Naive B cell (primary cell): ENCODE measurements around the gene BICC1. TPM values are rescaled to one million over a fixed set of nuclear protein-coding genes. Genes with fewer than 3 reads are reported as not detected.
A peak's percentile ranks its signal among the peaks of the same experiment; 100 is the strongest.

ENCODE experiments used
- ATAC-seq, 2 donors: fragments of 150-1000 bp; cut with Tn5 transposase; 2 replicates each; pipeline ENCODE4 v1.10.0; 2021; ENCODE audit warnings: low read depth in 2 of 2, mild to moderate bottlenecking in 2 of 2, moderate library complexity in 2 of 2
- DNase-seq: peaks from one replicate; pipeline ENCODE4 v3.0.0; 2022
- H3K27ac Mint-ChIP-seq, 6 donors: one replicate each; pipeline ENCODE4 v1.8.0; 2020 to 2022; ENCODE audit warnings: mild to moderate bottlenecking in 6 of 6, mixed read lengths in 6 of 6, moderate library complexity in 5 of 6, inconsistent platforms in 2 of 6
- H3K27me3 Mint-ChIP-seq, 3 donors: one replicate each; pipeline ENCODE4 v1.8.0; 2021 to 2022; ENCODE audit warnings: mixed read lengths in 3 of 3, mild to moderate bottlenecking in 1 of 3
- H3K36me3 Mint-ChIP-seq, 2 donors: one replicate each; pipeline ENCODE4 v1.8.0; 2020 to 2022; ENCODE audit warnings: mixed read lengths in 2 of 2, inconsistent platforms in 1 of 2, mild to moderate bottlenecking in 1 of 2
- H3K4me1 Mint-ChIP-seq, 3 donors: one replicate each; pipeline ENCODE4 v1.8.0; 2020 to 2022; ENCODE audit warnings: mixed read lengths in 3 of 3, inconsistent platforms in 1 of 3, mild to moderate bottlenecking in 1 of 3, moderate library complexity in 1 of 3
- H3K4me3 Mint-ChIP-seq, 8 donors: one replicate each; pipeline ENCODE4 v1.8.0; 2020 to 2022; ENCODE audit warnings: mild to moderate bottlenecking in 8 of 8, mixed read lengths in 8 of 8, moderate library complexity in 8 of 8, inconsistent platforms in 2 of 8
- H3K9me3 Mint-ChIP-seq, 7 donors: one replicate each; pipeline ENCODE4 v1.8.0; 2020 to 2022; ENCODE audit warnings: mixed read lengths in 7 of 7, mild to moderate bottlenecking in 5 of 7, inconsistent platforms in 2 of 7, moderate library complexity in 1 of 7
- polyA plus RNA-seq, 6 donors: library from polyadenylated mRNA; unstranded; fragments of 300-500 nt; fragmentation: Illumina TruSeq; gene quantifications; one replicate each; pipeline ENCODE4 v1.2.3, GENCODE V29; 2021; ENCODE audit warnings: low read depth in 6 of 6

The BICC1 gene
- polyA plus RNA-seq, result not detected

- H3K36me3 Mint-ChIP-seq, result peaks cover 0 to 8% of the 10 kb centered on the region in 2 donors
- peak within 1 kb of the TSS in 2 of 6 donors; percentile 23 to 66 for H3K27ac Mint-ChIP-seq
- peak within 1 kb of the TSS; percentile 69 to 87 (median 75) for H3K4me3 Mint-ChIP-seq
- peaks cover 10 to 12% (median 11%) of the 10 kb centered on the region in 3 donors for H3K4me1 Mint-ChIP-seq
- ATAC-seq (peak; percentile 30 to 49), DNase-seq (no peak)
- no peaks in the 10 kb centered on the region for H3K9me3 Mint-ChIP-seq
- peaks cover 24 to 31% (median 25%) of the 10 kb centered on the region in 3 donors for H3K27me3 Mint-ChIP-seq
Observed at GRCh38 chr10:58512491-58513187, at the start of gene BICC1. TSS of gene BICC1 (plus strand) at chr10:58512872. CDS start at chr10:58513144, 272 bp downstream.

DNA sequence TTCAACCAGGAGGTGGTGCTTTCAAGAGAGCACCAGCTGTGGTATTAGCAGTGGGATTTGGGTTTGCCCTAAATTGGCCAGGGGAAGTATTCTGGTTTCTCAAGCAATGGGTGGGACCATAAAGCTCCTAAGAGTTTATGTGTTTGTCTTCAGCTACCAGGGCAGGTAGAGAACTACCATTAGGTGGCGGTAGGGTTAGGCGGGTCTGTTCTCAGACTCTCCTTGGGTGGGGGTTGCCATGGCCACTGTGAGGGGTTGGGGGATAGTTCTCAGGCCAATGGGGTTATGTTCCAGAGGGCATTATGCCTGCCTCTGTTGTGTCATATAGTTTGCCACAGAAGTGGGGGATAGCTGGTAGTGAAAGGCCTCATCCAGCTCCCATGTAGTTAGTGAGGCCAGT is 47.7 kb upstream of the BICC1 start:
- Mint-ChIP-seq H3K9me3 (peaks cover 6 to 26% (median 8%) of the 10 kb centered on the region in 7 donors), H3K4me1 (no peaks in the 10 kb centered on the region), H3K27me3 (peaks cover 7 to 18% (median 17%) of the 10 kb centered on the region in 3 donors), H3K36me3 (no peaks in the 10 kb centered on the region), H3K27ac (peak overlapping the region in 1 of 6 donors; percentile 9), H3K4me3 (no peak overlapping the region)
- DNase-seq (no peak), ATAC-seq (no peak)

DNA sequence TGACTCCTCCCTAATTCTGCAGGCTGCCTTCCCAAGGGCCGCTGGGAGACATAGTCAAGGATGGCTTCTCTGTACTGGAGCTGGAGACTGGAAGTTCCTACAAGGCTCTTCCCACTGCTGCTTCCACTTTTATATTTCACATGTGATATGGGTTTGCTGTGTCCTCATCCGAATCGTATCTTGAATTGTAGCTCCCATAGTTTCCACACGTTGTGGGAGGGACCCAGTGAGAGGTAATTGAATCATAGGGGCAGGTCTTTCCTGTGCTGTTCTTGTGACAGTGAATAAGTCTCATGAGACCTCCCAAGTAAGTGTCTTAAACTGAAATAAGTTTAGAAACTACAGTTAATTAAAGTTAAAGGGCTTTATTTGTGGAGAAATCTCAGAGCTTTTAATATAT is 47.0 kb upstream of the BICC1 start:
- Mint-ChIP-seq H3K36me3 (no peaks in the 10 kb centered on the region), H3K4me3 (no peak overlapping the region), H3K4me1 (no peaks in the 10 kb centered on the region), H3K27me3 (peaks cover 7 to 18% (median 17%) of the 10 kb centered on the region in 3 donors), H3K27ac (no peak overlapping the region), H3K9me3 (peaks cover 6 to 23% (median 8%) of the 10 kb centered on the region in 7 donors)
- DNase-seq (no peak), ATAC-seq (no peak)

GRCh38 chr10:58467931-58468635 is 44.6 kb upstream of the BICC1 start:
- peaks cover under 1 to 5% (median 4%) of the 10 kb centered on the region in 7 donors for H3K9me3 Mint-ChIP-seq
- no peaks in the 10 kb centered on the region for H3K36me3 Mint-ChIP-seq
- no peak overlapping the region for H3K4me3 Mint-ChIP-seq
- ATAC-seq, result no peak
- peaks cover 7 to 27% (median 25%) of the 10 kb centered on the region in 3 donors for H3K27me3 Mint-ChIP-seq
- H3K4me1 Mint-ChIP-seq, result no peaks in the 10 kb centered on the region
- no peak for DNase-seq
- peak overlapping the region in 1 of 6 donors; percentile 1 for H3K27ac Mint-ChIP-seq

DNA sequence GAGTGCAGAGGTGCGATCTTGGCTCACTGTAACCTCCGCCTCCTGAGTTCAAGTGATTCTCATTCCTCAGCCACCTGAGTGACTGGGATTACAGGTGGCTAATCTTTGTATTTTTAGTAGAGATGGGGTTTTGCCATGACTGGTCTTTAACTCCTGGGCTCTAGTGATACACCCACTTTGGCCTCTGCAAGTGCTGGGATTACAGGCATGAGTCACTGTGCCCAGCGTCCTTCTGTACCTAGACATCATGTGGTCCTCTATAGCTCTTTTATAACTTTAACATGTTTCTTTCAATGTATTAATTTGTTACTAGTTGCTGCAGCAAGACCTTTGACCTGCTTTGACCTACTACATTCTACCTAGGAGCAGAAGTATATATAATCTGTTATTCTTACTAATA is 38.7 kb upstream of the BICC1 start:
- Mint-ChIP-seq H3K9me3 (peaks cover 0 to 1% (median 0%) of the 10 kb centered on the region in 7 donors), H3K27me3 (peaks cover 8 to 23% (median 14%) of the 10 kb centered on the region in 3 donors), H3K27ac (no peak overlapping the region), H3K4me3 (no peak overlapping the region), H3K36me3 (no peaks in the 10 kb centered on the region), H3K4me1 (no peaks in the 10 kb centered on the region)
- ATAC-seq (no peak), DNase-seq (no peak)

DNA sequence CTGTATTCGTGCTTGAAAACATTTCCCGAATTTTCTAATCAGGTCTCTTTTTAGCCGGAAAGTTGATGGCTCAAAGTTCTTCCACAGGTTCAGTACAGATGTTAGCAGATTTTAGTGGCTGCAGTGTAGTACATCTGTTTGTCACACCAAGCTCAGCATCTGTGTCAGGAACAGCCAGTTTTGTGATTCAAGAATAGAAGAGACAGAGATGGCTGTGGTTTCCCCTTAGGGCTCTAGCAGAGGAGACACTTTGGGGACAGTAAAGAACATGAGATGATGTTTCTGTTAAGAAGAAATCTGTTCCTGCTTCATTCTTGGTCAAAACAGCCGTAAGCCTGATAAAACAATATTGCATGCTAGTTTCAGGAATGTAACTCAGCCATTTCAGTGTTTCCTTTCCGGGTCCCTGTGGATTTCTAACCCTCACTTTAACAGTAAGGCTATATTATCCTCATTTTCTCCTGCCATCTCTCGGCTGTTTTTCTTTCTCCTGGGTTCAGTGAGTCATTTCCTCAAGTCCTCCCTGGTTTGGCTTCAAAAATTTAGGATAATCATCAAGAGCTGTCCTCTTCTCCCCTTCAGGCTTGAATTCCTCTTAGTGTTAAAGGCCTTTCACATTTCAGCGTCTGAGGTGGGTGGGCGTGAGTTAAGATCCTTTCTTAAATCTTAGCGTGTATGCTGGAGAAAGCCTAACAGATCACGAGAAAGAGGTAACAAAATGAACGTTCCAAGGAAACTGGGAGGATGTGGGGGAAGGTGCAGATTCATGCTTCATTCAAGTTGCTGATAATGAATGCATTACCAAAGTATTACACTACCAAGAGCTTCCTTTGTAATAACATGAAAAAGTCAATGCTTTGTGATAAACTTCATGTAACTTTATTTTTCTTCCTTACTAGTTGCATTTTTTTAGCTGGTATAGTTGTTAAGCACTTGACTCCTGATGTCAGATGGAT is 37.1 kb upstream of the BICC1 start:
- Mint-ChIP-seq H3K27me3 (peaks cover 12 to 37% (median 21%) of the 10 kb centered on the region in 3 donors), H3K27ac (no peak overlapping the region), H3K4me3 (no peak overlapping the region), H3K9me3 (peaks cover 0 to 1% (median 0%) of the 10 kb centered on the region in 7 donors), H3K36me3 (no peaks in the 10 kb centered on the region), H3K4me1 (no peaks in the 10 kb centered on the region)
- ATAC-seq (no peak), DNase-seq (no peak)

DNA sequence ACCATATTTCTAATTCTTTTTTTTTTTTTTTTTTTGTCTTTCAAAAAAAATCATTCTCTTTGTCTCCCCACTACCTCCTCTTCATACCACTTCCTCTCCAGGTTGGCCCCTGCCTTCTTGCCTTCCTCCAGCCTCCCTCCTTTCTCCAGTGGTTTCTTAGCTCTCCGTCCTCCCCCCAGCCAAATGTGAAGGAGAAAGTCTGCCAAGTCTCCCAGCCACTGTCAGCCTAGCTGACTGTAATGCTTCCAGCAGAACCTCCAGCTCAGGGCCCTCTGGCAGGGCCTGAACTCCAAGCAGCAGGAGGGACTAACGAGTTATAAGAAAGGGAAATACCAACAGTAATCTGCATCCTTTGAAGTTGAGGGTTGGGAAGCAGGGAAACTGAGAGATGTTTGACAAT is 35.5 kb upstream of the BICC1 start:
- peaks cover 3 to 35% (median 23%) of the 10 kb centered on the region in 3 donors for H3K27me3 Mint-ChIP-seq

DNA sequence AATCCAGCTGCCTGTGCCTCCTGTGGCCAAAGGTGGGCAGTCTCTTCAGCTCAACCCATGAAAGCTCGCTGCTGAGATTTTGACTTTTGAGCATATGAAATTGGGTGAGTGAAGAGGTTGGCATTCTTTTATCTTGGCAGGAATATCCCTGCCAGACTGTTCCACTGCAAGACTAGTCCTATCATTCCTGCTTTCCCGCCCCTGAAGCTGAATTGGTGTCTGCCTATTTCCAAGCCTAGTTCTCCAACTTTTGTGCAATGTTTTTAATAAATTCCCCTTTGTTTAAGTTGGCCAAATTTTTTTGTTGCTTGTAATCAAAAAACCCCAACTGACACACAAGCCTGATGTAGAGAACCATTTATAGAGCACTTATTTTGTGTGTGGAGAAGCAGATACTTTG is 34.8 kb upstream of the BICC1 start:
- Mint-ChIP-seq H3K27me3 (peaks cover 3 to 43% (median 23%) of the 10 kb centered on the region in 3 donors), H3K27ac (no peak overlapping the region), H3K4me1 (no peaks in the 10 kb centered on the region), H3K4me3 (no peak overlapping the region), H3K36me3 (no peaks in the 10 kb centered on the region), H3K9me3 (no peaks in the 10 kb centered on the region)
- ATAC-seq, result no peak
- DNase-seq, result no peak

More for the DNA sequence above, 35.5 kb upstream of the BICC1 start:
- DNase-seq (no peak), ATAC-seq (no peak)
- no peak overlapping the region for H3K27ac Mint-ChIP-seq
- H3K4me1 Mint-ChIP-seq, result no peaks in the 10 kb centered on the region
- H3K4me3 Mint-ChIP-seq, result no peak overlapping the region
- no peaks in the 10 kb centered on the region for H3K9me3 Mint-ChIP-seq
- H3K36me3 Mint-ChIP-seq, result no peaks in the 10 kb centered on the region

DNA sequence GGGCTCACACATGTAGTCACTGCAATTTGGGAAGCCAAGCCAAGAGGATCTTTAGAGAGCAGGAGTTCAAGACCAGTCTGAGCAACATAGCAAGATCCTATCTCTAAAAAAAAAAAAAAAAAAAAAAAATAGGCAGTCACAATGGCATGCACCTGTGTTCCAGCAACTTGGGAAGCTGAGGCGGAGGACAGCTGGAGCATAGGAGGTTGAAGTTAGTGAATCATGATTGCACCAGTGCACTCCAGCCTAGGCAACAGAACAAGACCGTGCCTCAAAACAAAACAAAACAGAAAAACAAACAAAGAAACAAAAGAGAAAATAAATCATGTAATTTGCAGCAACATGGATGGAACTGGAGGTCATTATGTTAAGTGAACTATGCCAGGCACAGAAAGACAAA is 33.6 kb upstream of the BICC1 start:
- H3K4me1 Mint-ChIP-seq, result no peaks in the 10 kb centered on the region
- no peak overlapping the region for H3K27ac Mint-ChIP-seq
- H3K9me3 Mint-ChIP-seq, result no peaks in the 10 kb centered on the region
- ATAC-seq (no peak), DNase-seq (no peak)
- H3K4me3 Mint-ChIP-seq, result no peak overlapping the region
- H3K36me3 Mint-ChIP-seq, result no peaks in the 10 kb centered on the region
- peaks cover 7 to 51% (median 23%) of the 10 kb centered on the region in 3 donors for H3K27me3 Mint-ChIP-seq

- no peak overlapping the region for H3K27ac Mint-ChIP-seq
- H3K36me3 Mint-ChIP-seq, result no peaks in the 10 kb centered on the region
- no peak overlapping the region for H3K4me3 Mint-ChIP-seq
- ATAC-seq, result no peak
- no peak for DNase-seq
- H3K27me3 Mint-ChIP-seq, result peaks cover 7 to 51% (median 23%) of the 10 kb centered on the region in 3 donors
- no peaks in the 10 kb centered on the region for H3K4me1 Mint-ChIP-seq
- H3K9me3 Mint-ChIP-seq, result no peaks in the 10 kb centered on the region
Observed at GRCh38 chr10:58480321-58480720, 32.4 kb upstream of the BICC1 start.

DNA sequence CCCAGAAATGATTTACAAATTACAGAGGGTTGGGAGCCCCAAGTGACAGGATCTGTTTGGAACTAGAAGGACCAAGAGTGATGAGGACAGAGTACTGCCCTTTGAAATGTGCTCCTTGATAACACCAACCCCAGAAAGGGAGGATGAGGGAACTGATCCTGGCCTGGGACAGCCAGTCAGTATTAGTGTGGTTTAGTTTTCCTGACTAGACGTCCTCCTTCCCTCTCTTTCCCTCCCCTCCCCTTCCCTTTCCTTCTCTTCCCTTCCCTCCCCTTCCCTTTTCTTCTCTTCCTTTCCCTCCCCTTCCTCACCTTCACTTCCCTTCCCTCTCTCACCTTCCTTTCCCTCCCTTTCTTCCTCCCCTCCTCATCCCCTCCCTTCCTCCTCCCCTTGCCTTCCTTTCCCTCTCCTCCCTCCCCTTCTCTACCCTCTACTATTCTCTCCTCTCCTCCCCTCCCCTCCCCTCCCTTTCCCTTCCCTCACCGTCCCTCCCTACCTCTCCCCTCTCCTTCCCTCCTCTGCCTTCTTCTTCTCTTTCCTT is 31.0 kb upstream of the BICC1 start:
- no peak for DNase-seq
- H3K27ac Mint-ChIP-seq, result peak overlapping the region in 1 of 6 donors; percentile 69
- no peaks in the 10 kb centered on the region for H3K36me3 Mint-ChIP-seq
- no peaks in the 10 kb centered on the region for H3K9me3 Mint-ChIP-seq
- H3K27me3 Mint-ChIP-seq, result peaks cover 7 to 51% (median 23%) of the 10 kb centered on the region in 3 donors
- no peak for ATAC-seq
- no peaks in the 10 kb centered on the region for H3K4me1 Mint-ChIP-seq
- H3K4me3 Mint-ChIP-seq, result no peak overlapping the region

DNA sequence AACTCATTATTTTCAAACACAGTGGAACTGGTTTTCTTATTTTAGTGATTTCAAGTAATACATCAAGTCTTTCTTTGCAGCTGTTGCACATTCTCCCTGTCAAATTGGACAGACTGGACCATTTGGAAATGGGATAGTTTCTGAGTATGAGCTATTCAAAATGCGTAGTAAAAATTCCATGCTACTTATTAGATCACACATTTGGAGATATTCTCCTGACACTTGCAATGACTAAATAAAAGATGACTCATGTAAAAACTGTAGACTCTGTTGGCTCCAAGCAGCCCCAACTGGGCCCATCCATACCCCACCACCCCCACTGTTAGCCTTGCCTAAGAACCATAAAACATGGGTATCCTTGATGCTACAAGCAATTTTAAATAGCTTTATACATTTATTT is 25.9 kb upstream of the BICC1 start:
- no peaks in the 10 kb centered on the region for H3K36me3 Mint-ChIP-seq
- peaks cover 0 to 2% (median 0%) of the 10 kb centered on the region in 7 donors for H3K9me3 Mint-ChIP-seq
- no peak for DNase-seq
- ATAC-seq, result no peak
- peaks cover 0 to 25% (median 11%) of the 10 kb centered on the region in 3 donors for H3K27me3 Mint-ChIP-seq
- H3K27ac Mint-ChIP-seq, result no peak overlapping the region
- no peaks in the 10 kb centered on the region for H3K4me1 Mint-ChIP-seq
- H3K4me3 Mint-ChIP-seq, result no peak overlapping the region

DNA sequence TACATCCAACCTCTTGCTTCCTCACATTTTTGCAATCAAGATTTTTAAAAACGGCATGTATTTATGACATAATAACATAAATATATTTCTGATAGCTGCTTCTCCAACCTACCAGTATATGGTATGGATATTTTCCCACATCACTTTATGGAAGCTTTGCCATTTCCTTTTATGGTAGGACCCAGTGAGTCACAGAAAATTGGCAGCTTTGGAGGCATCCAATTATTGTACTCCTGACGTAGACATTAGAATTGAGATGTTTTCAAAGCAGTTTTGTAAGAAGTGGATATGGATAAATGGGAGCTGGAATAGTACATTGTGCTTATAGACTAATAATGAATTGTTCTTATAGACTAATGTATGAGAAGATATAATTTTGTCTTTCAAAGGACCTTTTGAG is 23.8 kb upstream of the BICC1 start:
- Mint-ChIP-seq H3K36me3 (no peaks in the 10 kb centered on the region), H3K4me3 (no peak overlapping the region), H3K27ac (no peak overlapping the region), H3K4me1 (no peaks in the 10 kb centered on the region), H3K27me3 (peaks cover 0 to 7% (median 6%) of the 10 kb centered on the region in 3 donors), H3K9me3 (peaks cover 0 to 2% (median 0%) of the 10 kb centered on the region in 7 donors)
- ATAC-seq, result no peak
- no peak for DNase-seq
